CD14-positive monocyte (primary cell): ENCODE results near the gene SRSF7. TPM values are rescaled to one million over a fixed set of nuclear protein-coding genes. Genes with fewer than 3 reads are reported as not detected.

Experiments
- DNase-seq, 3 donors: peaks; one replicate each; pipeline ENCODE4 v3.0.0-alpha.2; 2011 to 2022
- H2AFZ ChIP-seq: 2 replicates; pipeline ENCODE4 v1.6.0; 2012; ENCODE audit warnings: mild to moderate bottlenecking, low read depth, low read length, inconsistent platforms; ENCODE audit not compliant: insufficient read depth, poor library complexity, severe bottlenecking
- H3K27ac ChIP-seq, 2 donors: 1 replicate in 1 of 2; 2 replicates in 1 of 2; pipeline ENCODE4 v1.5.1; 2012 to 2013; ENCODE audit warnings: low read length in 2 of 2, control low read depth in 1 of 2, inconsistent platforms in 1 of 2, low read depth in 1 of 2, mild to moderate bottlenecking in 1 of 2
- H3K27me3 ChIP-seq, 2 donors: one replicate each; pipeline versions ENCODE4 v1.6.0 to v1.6.1; 2011 to 2013; ENCODE audit warnings: low read length in 2 of 2; ENCODE audit not compliant: control insufficient read depth in 2 of 2, insufficient read depth in 2 of 2
- H3K36me3 ChIP-seq, 2 donors: replicated peaks in 1 of 2; 1 replicate in 1 of 2; 2 replicates in 1 of 2; pipeline versions ENCODE4 v1.5.1 to v1.6.1; 2012 to 2013; ENCODE audit warnings: low read length in 2 of 2, control low read depth in 1 of 2, inconsistent platforms in 1 of 2, mild to moderate bottlenecking in 1 of 2; ENCODE audit not compliant: insufficient read depth in 2 of 2, control insufficient read depth in 1 of 2
- H3K4me1 ChIP-seq, 2 donors: 1 replicate in 1 of 2; 2 replicates in 1 of 2; pipeline versions ENCODE4 v1.5.1 to v1.6.1; 2012 to 2013; ENCODE audit warnings: low read length in 2 of 2, control low read depth in 1 of 2, inconsistent platforms in 1 of 2, mild to moderate bottlenecking in 1 of 2, moderate library complexity in 1 of 2; ENCODE audit not compliant: insufficient read depth in 2 of 2, control insufficient read depth in 1 of 2
- H3K4me2 ChIP-seq: replicated peaks from 2 replicates; pipeline ENCODE3; 2012; ENCODE audit warnings: low read length, moderate library complexity, mild to moderate bottlenecking; ENCODE audit not compliant: poor library complexity, severe bottlenecking; ENCODE audit errors: extremely low read depth
- H3K4me3 ChIP-seq, 3 experiments: fragments of 200-600 bp in 1 of 3; sonication (generic) in 1 of 3; replicated peaks in 1 of 3; 1 replicate in 2 of 3; 2 replicates in 1 of 3; pipeline ENCODE4 v1.5.1; 2011 to 2013; ENCODE audit warnings: low read length in 3 of 3, mild to moderate bottlenecking in 3 of 3, control low read depth in 2 of 3, low read depth in 2 of 3, inconsistent platforms in 1 of 3, moderate library complexity in 1 of 3
- H3K79me2 ChIP-seq: 2 replicates; pipeline ENCODE4 v1.6.0; 2012; ENCODE audit warnings: mild to moderate bottlenecking, control low read depth, inconsistent platforms, low read length, moderate library complexity; ENCODE audit not compliant: insufficient read depth
- H3K9ac ChIP-seq: 2 replicates; pipeline ENCODE4 v1.6.0; 2017; ENCODE audit warnings: low read length, mild to moderate bottlenecking; ENCODE audit not compliant: insufficient read depth, poor library complexity, severe bottlenecking
- H3K9me3 ChIP-seq, 2 donors: replicated peaks in 1 of 2; 1 replicate in 1 of 2; 2 replicates in 1 of 2; pipeline versions ENCODE4 v1.5.1 to v1.6.1; 2012 to 2013; ENCODE audit warnings: low read length in 2 of 2, control low read depth in 1 of 2; ENCODE audit not compliant: control insufficient read depth in 1 of 2, insufficient read depth in 1 of 2
- H4K20me1 ChIP-seq: 2 replicates; pipeline ENCODE4 v1.6.0; 2012; ENCODE audit warnings: mild to moderate bottlenecking, low read length, control low read depth, moderate library complexity; ENCODE audit not compliant: insufficient read depth
- H3K27ac Mint-ChIP-seq, 7 donors: one replicate each; pipeline ENCODE4 v1.8.0; 2020; ENCODE audit warnings: mild to moderate bottlenecking in 7 of 7, mixed read lengths in 7 of 7, moderate library complexity in 6 of 7, inconsistent platforms in 2 of 7
- H3K27me3 Mint-ChIP-seq, 3 donors: one replicate each; pipeline ENCODE4 v1.8.0; 2021 to 2022; ENCODE audit warnings: low read depth in 3 of 3, mild to moderate bottlenecking in 3 of 3, mixed read lengths in 3 of 3, moderate library complexity in 3 of 3, inconsistent platforms in 1 of 3
- H3K36me3 Mint-ChIP-seq, 2 donors: one replicate each; pipeline ENCODE4 v1.8.0; 2020; ENCODE audit warnings: mixed read lengths in 2 of 2, inconsistent platforms in 1 of 2, mild to moderate bottlenecking in 1 of 2
- H3K4me1 Mint-ChIP-seq: one replicate; pipeline ENCODE4 v1.8.0; 2020; ENCODE audit warnings: mild to moderate bottlenecking, mixed read lengths
- H3K4me3 Mint-ChIP-seq, 2 donors: one replicate each; pipeline ENCODE4 v1.8.0; 2020; ENCODE audit warnings: mild to moderate bottlenecking in 2 of 2, mixed read lengths in 2 of 2, moderate library complexity in 1 of 2
- H3K9me3 Mint-ChIP-seq, 7 donors: one replicate each; pipeline ENCODE4 v1.8.0; 2020 to 2022; ENCODE audit warnings: mixed read lengths in 7 of 7, mild to moderate bottlenecking in 6 of 7, moderate library complexity in 6 of 7, inconsistent platforms in 2 of 7
- WGBS: methylation state at CpG from one replicate; pipeline ENCODE4 v1.1.5; 2013; ENCODE audit warnings: missing lambda C conversion rate; ENCODE audit not compliant: insufficient coverage; 5-methylcytosine and 5-hydroxymethylcytosine counted together
- intact Hi-C, 2 donors: fragments of 100-400 bp; cut with micrococcal nuclease; formaldehyde crosslinking; loops; one replicate each; pipeline versions ENCODE4 v1.15.0 to v1.15.1; 2023
- polyA plus RNA-seq, 3 donors: library from polyadenylated mRNA; depleted of rRNA in 1 of 3; unstranded in 2 of 3; stranded (reverse) in 1 of 3; fragments of 300-500 nt in 2 of 3; fragments of >200 nt in 1 of 3; fragmentation: Illumina TruSeq in 2 of 3; gene quantifications; 1 replicate in 2 of 3; 2 replicates in 1 of 3; pipeline ENCODE4 v1.2.3, GENCODE V29; 2012 to 2021
- TF ChIP-seq, protein P1 (sequence below): fragments of 200-600 bp; IDR thresholded peaks from one replicate; pipeline ENCODE4 v1.8.0; 2022; ENCODE audit warnings: antibody characterized with exemption, mild to moderate bottlenecking

The SRSF7 gene
- polyA plus RNA-seq, 3 donors, result 226 to 299 (median 246) TPM

- Histone ChIP-seq H3K79me2 (no peaks in the 10 kb centered on the region), H3K4me1 (peaks cover 9 to 10% of the 10 kb centered on the region in 2 donors), H3K27me3 (no peaks in the 10 kb centered on the region), H3K9ac (no peak overlapping the region), H3K4me3 (no peak overlapping the region), H3K9me3 (no peaks in the 10 kb centered on the region), H3K27ac (no peak overlapping the region), H3K36me3 (peaks cover 22 to 59% of the 10 kb centered on the region in 2 donors), H4K20me1 (no peaks in the 10 kb centered on the region), H2AFZ (no peak overlapping the region), H3K4me2 (no peak overlapping the region)
- no peak overlapping the region for H3K27ac Mint-ChIP-seq
- no CpG with 5 or more reads among the region's 7 CpGs for WGBS
- TF ChIP-seq, protein P1, sequence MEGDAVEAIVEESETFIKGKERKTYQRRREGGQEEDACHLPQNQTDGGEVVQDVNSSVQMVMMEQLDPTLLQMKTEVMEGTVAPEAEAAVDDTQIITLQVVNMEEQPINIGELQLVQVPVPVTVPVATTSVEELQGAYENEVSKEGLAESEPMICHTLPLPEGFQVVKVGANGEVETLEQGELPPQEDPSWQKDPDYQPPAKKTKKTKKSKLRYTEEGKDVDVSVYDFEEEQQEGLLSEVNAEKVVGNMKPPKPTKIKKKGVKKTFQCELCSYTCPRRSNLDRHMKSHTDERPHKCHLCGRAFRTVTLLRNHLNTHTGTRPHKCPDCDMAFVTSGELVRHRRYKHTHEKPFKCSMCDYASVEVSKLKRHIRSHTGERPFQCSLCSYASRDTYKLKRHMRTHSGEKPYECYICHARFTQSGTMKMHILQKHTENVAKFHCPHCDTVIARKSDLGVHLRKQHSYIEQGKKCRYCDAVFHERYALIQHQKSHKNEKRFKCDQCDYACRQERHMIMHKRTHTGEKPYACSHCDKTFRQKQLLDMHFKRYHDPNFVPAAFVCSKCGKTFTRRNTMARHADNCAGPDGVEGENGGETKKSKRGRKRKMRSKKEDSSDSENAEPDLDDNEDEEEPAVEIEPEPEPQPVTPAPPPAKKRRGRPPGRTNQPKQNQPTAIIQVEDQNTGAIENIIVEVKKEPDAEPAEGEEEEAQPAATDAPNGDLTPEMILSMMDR, result no peak
- H3K36me3 Mint-ChIP-seq, result peaks cover 44 to 59% of the 10 kb centered on the region in 2 donors
- intact Hi-C loops, result no loop called here
- DNase-seq, result no peak
- H3K4me1 Mint-ChIP-seq, result peaks cover 11% of the 10 kb centered on the region
- peaks cover 0 to 2% (median 0%) of the 10 kb centered on the region in 3 donors for H3K27me3 Mint-ChIP-seq
- H3K9me3 Mint-ChIP-seq, result peaks cover 0 to 2% (median 0%) of the 10 kb centered on the region in 7 donors
- no peak overlapping the region for H3K4me3 Mint-ChIP-seq
These were observed 20.1 kb downstream of the SRSF7 start for GRCh38 chr2:38731090-38731489.

DNA sequence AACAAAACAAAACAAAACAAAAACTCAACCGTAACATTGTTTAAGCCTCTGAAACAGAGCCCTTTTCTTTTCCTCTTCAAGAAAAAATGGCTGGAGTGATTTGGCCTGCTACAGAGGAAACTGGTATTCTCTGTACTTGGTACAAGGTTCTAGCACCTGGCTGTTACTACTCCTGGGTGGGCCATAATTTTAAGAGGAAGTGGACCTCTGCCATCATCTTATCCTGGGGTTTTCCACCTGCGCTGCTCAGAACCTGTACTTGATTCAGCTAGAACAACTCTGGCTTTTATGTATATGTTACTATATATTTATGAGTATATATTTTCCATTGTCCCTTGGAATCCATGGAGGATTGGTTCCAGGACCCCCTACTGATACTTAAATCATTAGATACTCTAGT, 22.5 kb downstream of the SRSF7 start:
- Mint-ChIP-seq H3K36me3 (peaks cover 37 to 46% of the 10 kb centered on the region in 2 donors), H3K4me1 (peaks cover 8% of the 10 kb centered on the region), H3K27ac (no peak overlapping the region), H3K4me3 (no peak overlapping the region), H3K27me3 (peaks cover 0 to 2% (median 2%) of the 10 kb centered on the region in 3 donors), H3K9me3 (no peaks in the 10 kb centered on the region)
- WGBS, result no CpG with 5 or more reads among the region's 2 CpGs
- Histone ChIP-seq H3K9me3 (no peaks in the 10 kb centered on the region), H3K9ac (no peak overlapping the region), H3K4me3 (no peak overlapping the region), H3K4me1 (peaks cover 9 to 10% of the 10 kb centered on the region in 2 donors), H3K4me2 (no peak overlapping the region), H3K36me3 (peaks cover 13 to 42% of the 10 kb centered on the region in 2 donors), H4K20me1 (no peaks in the 10 kb centered on the region), H3K27ac (no peak overlapping the region), H3K27me3 (no peaks in the 10 kb centered on the region), H2AFZ (no peak overlapping the region), H3K79me2 (no peaks in the 10 kb centered on the region)
- intact Hi-C loops, result loop anchor here (1.0 to 5.0 kb wide), 2 partner anchors 16 to 146 kb away; no protein-coding TSS in a partner anchor
- no peak for DNase-seq
- TF ChIP-seq, protein P1, result no peak
